Gastrocnemius medialis (tissue), 4 donors: Measurements from ENCODE around the gene ORMDL1. TPM values are rescaled to one million over a fixed set of nuclear protein-coding genes. Genes with fewer than 3 reads are reported as not detected.

Experiments used
- ATAC-seq, 2 donors: fragments of 150-250 bp; one replicate each; pipeline ENCODE4 v1.9.1; 2016
- DNase-seq, 2 donors: peaks; one replicate each; pipeline ENCODE4 v3.0.0-alpha.2; 2019
- H3K27ac ChIP-seq, 4 donors: fragments of 200-600 bp; sonication (generic); 1 replicate in 1 of 4; 2 replicates in 3 of 4; pipeline ENCODE4 v1.5.1; 2016 to 2018; ENCODE audit warnings: mild to moderate bottlenecking in 2 of 4, moderate library complexity in 1 of 4
- H3K27me3 ChIP-seq, 3 donors: fragments of 200-600 bp; sonication (generic) in 2 of 3; 1 replicate in 1 of 3; 2 replicates in 2 of 3; pipeline versions ENCODE4 v1.5.1 to v1.6.0; 2016 to 2019; ENCODE audit warnings: mild to moderate bottlenecking in 1 of 3, moderate library complexity in 1 of 3
- H3K36me3 ChIP-seq, 2 donors: fragments of 200-600 bp; sonication (generic) in 1 of 2; one replicate each; pipeline ENCODE4 v1.5.1; 2017 to 2018
- H3K4me1 ChIP-seq, 2 donors: fragments of 200-600 bp; sonication (generic) in 1 of 2; one replicate each; pipeline ENCODE4 v1.5.1; 2016 to 2017; ENCODE audit warnings: mild to moderate bottlenecking in 2 of 2
- H3K4me3 ChIP-seq, 4 donors: fragments of 200-600 bp; sonication (generic) in 3 of 4; 1 replicate in 1 of 4; 2 replicates in 3 of 4; pipeline ENCODE4 v1.5.1; 2016 to 2019; ENCODE audit warnings: mild to moderate bottlenecking in 2 of 4
- H3K9me3 ChIP-seq, 3 donors: fragments of 200-600 bp; sonication (generic) in 2 of 3; 1 replicate in 1 of 3; 2 replicates in 2 of 3; pipeline ENCODE4 v1.5.1; 2016 to 2019
- CTCF ChIP-seq, 5 experiments: fragments of 450-650 bp in 3 of 5; fragments of 200-600 bp in 2 of 5; sonication (generic) in 2 of 5; IDR thresholded peaks in 4 of 5; conservative IDR thresholded peaks in 1 of 5; 1 replicate in 4 of 5; 2 replicates in 1 of 5; pipeline ENCODE4 v1.5.1; 2016 to 2019; ENCODE audit warnings: antibody characterized with exemption in 5 of 5, mild to moderate bottlenecking in 3 of 5, moderate library complexity in 3 of 5
- POLR2A ChIP-seq, 2 donors: fragments of 450-650 bp; IDR thresholded peaks; one replicate each; pipeline ENCODE4 v1.6.1; 2017; ENCODE audit warnings: antibody characterized with exemption in 2 of 2, mild to moderate bottlenecking in 2 of 2, moderate library complexity in 2 of 2
- in situ Hi-C, 4 donors: fragments of 200-750 bp; cut with MboI; loops; one replicate each; pipeline versions ENCODE4 v1.15.0 to v1.8.0; 2017; ENCODE audit warnings: low sequenced_read_pairs in 4 of 4
- intact Hi-C: fragments of 100-400 bp; cut with DNase I; formaldehyde crosslinking; loops from one replicate; pipeline ENCODE4 v1.15.1; 2023; ENCODE audit warnings: low total_unique reads
- total RNA-seq, 4 donors: library from RNA; depleted of rRNA; stranded (reverse); fragments of >200 nt; gene quantifications; one replicate each; pipeline versions ENCODE4 v1.1.0 to v1.2.3, GENCODE V29; 2016

The ORMDL1 gene
- total RNA-seq, 4 donors from 2014 or later, result 13.3 to 38.9 (median 23.7) TPM

GRCh38 chr2:189726271-189726670 is 57.9 kb downstream of the ORMDL1 start:
- ATAC-seq, result no peak
- intact Hi-C loops (no loop called here), in situ Hi-C loops (no loop called here)
- DNase-seq, result no peak
- Histone ChIP-seq H3K4me3 (no peak overlapping the region), H3K27me3 (no peaks in the 10 kb centered on the region), H3K27ac (no peak overlapping the region), H3K9me3 (no peaks in the 10 kb centered on the region), H3K36me3 (no peaks in the 10 kb centered on the region), H3K4me1 (no peaks in the 10 kb centered on the region)
- no peak for TF ChIP-seq CTCF (IDR thresholded peaks at IDR 0.05 in 4 of 5, conservative IDR thresholded peaks at IDR 0.05 in 1 of 5)
- TF ChIP-seq POLR2A (IDR thresholded peaks at IDR 0.05), result no peak

- ATAC-seq, result no peak
- in situ Hi-C loops, result no loop called here
- H3K4me1 ChIP-seq, result no peaks in the 10 kb centered on the region
These were observed 60.9 kb downstream of the ORMDL1 start for GRCh38 chr2:189723192-189723591.

More at GRCh38 chr2:189723192-189723591, 60.9 kb downstream of the ORMDL1 start:
- Histone ChIP-seq H3K36me3 (no peaks in the 10 kb centered on the region), H3K9me3 (no peaks in the 10 kb centered on the region), H3K4me3 (no peak overlapping the region), H3K27ac (no peak overlapping the region), H3K27me3 (no peaks in the 10 kb centered on the region)
- intact Hi-C loops, result no loop called here
- TF ChIP-seq CTCF (IDR thresholded peaks at IDR 0.05 in 4 of 5, conservative IDR thresholded peaks at IDR 0.05 in 1 of 5) (no peak), POLR2A (IDR thresholded peaks at IDR 0.05) (no peak)
- no peak for DNase-seq

Other genes with a start within 250 kb of the ORMDL1 start
- 10 to 100 TPM; 24.8 to 81.8 (median 37.4) TPM for gene SLC40A1, start 203.6 kb downstream of the ORMDL1 start, total RNA-seq
- gene ASNSD1, start 122.9 kb downstream of the ORMDL1 start, total RNA-seq, result 100 to 1,000 TPM in 1 of 4 donors, 10 to 100 TPM in 3; 68.1 to 114 (median 87.3) TPM
- 10 to 100 TPM in 1 of 4 donors, 1 to 10 TPM in 3; 3.4 to 13.1 (median 5.9) TPM for gene ANKAR, start 109.7 kb downstream of the ORMDL1 start, total RNA-seq
- gene OSGEPL1, start 21.5 kb downstream of the ORMDL1 start, total RNA-seq, result 10 to 100 TPM in 1 of 4 donors, 1 to 10 TPM in 3; 2.1 to 15.6 (median 6.5) TPM
- gene PMS1, start 111 bp upstream of the ORMDL1 start, total RNA-seq, result 10 to 100 TPM in 1 of 4 donors, 1 to 10 TPM in 3; 6.9 to 12.0 (median 8.8) TPM